GM21390 (cell line): ENCODE data around the gene BFAR.
"Not testable (repeated sequence)": the region's sequence is repeated elsewhere in the genome, so short reads cannot be mapped to it uniquely, and the experiment has no call there.

Experiments
- ATAC-seq: cut with Tn5 transposase; IDR thresholded peaks from one replicate; pipeline ENCODE4 v1.9.1; 2021; ENCODE audit not compliant: unreplicated experiment

The BFAR gene

GRCh38 chr16:14685870-14686793, 53.4 kb downstream of the BFAR start:
- ATAC-seq = not testable (repeated sequence)

GRCh38 chr16:14694129-14694528, 61.4 kb downstream of the BFAR start, which contains the start of gene PLA2G10:
Gene PLA2G10 (minus strand): TSS chr16:14694308. CDS start chr16:14694229, 79 bp downstream.
- ATAC-seq = not testable (repeated sequence)

GRCh38 chr16:14701859-14702258, 69.1 kb downstream of the BFAR start:
- not testable (repeated sequence) for ATAC-seq

GRCh38 chr16:14702672-14703071, 69.9 kb downstream of the BFAR start:
- not testable (repeated sequence) for ATAC-seq

GRCh38 chr16:14703156-14704011, 70.6 kb downstream of the BFAR start, which contains the start of gene NPIPA3:
Gene NPIPA3 (plus strand): TSS chr16:14703411. CDS start chr16:14708944, 5,533 bp downstream.
- ATAC-seq = peak; percentile 98
